HuH-7 (cell line): ENCODE measurements around the gene RYR2.
"Not testable (repeated sequence)": the region's sequence is repeated elsewhere in the genome, so short reads cannot be mapped to it uniquely, and the experiment has no call there.

Source experiments
- DNase-seq: peaks from one replicate; pipeline ENCODE4 v3.0.0; 2011; ENCODE audit warnings: low spot score

RYR2 gene

DNA sequence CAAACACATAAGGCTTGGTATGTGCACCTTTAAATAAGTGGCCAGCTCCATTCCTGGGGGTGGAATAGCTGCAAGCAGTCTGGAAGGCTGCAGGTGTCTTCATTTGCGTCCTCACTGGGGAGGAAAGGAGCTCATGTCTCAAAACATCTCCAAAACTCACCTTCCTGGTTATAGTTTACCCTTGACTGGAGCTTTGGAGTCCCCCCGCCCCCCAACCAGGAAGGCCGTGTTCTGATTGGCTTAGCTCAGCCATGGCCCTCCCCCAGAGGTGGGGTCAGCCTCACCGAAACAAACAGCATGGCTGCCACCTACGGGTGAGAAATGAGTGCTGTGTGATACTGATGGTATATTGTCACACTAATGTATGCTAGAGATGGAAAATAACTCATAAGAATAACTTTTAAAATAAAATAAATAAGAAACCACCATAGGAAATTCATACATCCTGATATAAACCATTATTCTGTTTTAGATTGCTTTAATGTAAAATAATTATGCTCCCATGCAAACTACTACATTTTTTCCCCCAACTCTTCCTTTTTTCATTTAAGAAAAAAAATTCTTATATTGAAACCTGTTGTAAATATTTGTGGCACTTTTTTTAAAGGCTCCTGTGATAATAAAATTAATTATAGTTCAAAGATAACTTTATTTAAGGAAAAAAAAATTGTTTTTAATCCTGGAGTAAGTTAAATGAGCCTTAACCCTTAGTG, 757.9 kb downstream of the RYR2 start:
- DNase-seq: peak; percentile 68

DNA sequence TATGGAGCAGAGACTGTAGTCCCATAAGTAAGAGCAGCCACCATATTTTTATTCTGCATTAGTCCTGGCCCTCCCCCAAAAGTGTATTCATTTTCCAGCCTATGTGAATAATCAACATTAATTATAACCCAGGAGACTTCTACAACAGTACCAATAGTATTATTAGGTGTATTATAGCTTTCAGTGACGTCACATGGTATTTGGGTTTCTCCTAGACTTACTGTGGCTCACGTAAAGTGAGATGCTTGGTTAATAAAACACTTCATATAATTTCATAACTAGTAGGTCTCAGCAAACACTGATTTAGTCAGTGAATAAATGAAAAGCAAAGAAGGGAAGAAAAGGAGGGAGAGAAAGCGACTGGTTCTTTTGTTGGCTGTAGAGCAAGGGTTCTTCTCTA, 762.5 kb downstream of the RYR2 start:
- no peak for DNase-seq

DNA sequence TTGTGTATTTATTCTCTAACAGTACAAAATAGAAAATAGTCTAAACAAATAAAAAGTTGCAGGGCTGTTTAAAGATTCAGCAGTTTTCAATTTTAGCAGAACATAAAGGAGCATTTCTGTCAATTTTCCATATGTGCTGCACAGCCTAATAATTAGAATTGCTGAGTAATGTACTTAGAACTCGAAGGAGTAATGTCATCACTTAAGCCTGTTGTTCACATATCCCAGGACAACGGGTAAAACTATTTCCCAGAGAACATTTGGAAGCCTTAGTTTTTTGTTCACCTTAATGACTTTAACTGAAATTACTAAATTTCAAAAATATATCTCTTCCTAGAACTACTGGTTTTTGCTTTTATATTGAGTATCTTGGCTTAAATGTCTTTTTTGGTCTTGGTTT, 767.1 kb downstream of the RYR2 start:
- no peak for DNase-seq

DNA sequence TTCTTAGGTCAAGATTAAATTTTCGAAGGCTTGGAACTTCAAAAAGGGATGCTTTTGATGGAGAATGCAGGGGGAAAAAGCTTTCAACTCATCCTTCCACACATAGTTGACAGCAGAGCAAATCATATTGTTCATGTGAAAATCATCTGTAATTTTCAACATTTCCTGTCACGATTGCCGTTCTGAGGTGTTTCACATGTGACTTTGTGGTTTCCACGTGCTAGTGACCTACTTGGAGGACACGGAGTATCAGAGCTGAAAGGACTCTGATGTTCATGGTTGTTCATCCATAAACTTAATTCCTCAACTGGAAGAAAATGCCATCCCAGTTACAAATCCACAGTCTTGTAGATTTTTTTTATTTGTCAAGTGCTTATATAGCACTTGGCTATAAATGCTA, 769.6 kb downstream of the RYR2 start:
- no peak for DNase-seq

DNA sequence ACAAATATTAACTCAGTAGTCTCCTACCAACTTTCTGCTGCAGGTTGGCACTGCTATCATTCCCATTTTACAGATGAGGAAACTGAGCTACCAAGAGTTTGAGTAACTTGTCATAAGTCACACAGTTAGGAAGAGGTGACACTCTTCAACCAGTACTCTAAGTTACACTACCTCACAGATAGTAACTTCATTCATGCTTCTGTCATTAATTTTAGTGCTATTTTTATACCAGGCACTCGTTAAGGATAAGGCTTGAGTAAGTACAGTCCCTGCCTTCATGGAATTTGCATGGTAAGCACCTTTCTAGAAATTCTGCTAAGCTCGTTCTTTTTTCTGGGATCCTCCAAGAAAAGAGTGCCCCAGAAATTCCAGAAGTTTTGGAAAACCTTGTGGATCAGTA, 770.1 kb downstream of the RYR2 start:
- DNase-seq: no peak

DNA sequence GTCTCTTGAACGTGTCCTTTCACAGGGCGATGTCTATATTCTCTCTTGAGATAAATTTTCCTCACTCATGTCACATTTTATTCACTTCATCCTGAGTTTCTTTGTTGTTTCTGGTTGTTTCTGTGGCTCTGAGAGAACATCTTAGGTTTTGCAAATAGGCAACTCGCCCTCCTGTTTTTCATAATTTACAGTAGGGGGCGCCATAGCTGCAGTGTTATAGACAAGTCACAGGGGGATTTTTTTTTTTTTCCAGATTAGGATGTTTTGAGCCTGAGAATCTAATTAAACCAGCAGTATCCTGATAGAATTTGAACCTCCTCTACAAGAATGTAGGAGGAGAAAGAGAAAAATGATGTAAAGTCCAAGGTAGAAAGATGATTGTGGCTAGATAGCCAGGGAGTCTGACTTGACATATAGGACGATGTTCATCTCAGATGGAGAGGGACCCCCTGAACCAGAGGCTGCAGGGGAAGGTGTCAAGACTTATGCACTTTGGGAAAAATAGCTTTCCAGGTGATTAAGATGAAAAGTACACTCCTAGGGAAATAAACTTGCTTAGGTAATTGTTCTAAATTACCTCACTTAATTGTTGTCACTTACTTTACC, 772.4 kb downstream of the RYR2 start:
- DNase-seq: no peak

DNA sequence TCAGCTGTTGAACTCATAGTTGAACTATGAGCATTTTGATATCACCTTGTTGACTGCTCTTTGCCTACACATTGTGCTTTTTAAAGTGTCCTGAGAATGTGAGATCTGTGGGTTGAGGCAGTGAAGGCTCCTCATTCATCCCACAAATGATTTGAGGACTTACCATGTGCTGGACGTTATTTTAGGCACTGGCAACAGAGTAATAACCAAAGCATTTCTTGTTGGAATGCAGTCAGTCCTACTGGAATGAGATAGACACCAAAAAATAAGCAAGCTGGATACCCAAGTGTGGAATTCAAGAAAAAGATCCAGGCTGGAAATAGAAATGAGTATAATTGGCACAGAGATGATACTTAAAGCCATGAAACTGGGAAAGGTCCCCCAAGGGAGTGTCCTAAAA, 775.3 kb downstream of the RYR2 start:
- no peak for DNase-seq

DNA sequence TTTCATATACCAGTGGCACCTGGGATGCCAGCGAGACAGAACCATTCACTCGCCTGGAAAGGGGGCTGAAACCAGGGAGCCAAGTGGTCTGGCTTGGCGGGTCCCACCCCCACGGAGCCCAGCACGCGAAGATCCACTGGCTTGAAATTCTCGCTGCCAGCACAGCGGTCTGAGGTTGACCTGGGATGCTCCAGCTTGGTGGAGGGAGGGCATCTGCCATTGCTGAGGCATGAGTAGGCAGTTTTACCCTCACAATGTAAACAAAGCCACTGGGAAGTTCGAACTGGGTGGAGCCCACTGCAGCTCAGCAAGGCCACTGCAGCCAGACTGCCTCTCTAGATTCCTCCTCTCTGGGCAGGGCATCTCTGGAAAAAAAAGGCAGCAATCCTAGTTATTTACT, 778.6 kb downstream of the RYR2 start:
- DNase-seq: not testable (repeated sequence)

DNA sequence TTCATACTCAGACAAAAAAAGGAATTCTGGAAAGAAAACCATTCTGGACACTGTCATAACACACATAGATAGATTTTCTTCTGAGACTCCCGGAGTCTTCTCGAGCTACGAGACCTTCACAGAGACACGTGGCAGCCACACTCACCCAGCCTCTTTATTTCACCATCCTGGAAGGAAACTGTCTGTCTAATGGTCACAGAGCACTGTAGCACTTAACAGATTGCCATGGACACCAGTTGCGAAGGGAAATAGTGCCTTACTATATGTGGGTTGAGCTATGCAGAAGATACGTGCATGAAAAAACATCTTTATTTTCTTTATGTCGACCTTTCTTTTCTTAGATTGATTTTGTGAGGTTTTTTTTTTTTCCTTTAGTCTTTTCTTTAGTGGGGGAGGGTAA, 790.9 kb downstream of the RYR2 start:
- DNase-seq: no peak

DNA sequence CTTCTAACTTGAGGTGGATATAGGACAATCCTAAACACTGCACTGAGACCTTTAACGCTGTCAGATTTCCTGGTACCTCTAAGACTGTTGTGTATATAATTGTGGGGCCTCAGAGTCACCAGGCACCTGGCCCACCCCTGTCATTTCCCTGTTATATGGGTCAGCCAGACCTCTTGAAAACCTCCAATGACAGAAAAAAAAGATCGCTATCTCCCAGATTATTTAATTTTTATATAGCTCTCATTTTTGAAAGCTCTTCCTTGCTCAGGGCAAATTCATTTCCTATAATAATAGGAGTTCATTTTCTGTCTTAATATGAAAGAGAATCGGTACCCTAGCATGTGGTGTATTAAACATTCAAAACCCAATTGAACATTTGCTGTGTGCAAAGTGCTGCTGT, 792.1 kb downstream of the RYR2 start:
- DNase-seq: no peak

DNA sequence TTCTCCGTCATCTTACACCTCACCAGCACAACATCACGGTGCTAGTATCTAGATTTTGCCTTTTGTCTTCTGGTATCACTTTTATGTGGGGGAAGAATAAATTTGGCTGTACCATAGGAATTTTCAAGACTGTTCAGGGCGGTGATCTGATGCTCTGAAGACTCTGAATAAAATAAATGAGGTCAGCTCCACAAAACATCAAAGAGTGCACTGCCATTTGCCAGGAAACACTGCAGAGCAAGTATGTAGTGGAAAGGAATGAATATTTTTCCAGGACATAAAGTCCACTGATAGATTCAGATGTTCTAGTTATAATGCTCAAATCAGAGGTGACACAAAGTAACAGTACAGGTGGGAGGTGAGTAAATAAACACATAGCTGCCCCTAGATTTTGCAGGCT, 792.5 kb downstream of the RYR2 start:
- DNase-seq: no peak

DNA sequence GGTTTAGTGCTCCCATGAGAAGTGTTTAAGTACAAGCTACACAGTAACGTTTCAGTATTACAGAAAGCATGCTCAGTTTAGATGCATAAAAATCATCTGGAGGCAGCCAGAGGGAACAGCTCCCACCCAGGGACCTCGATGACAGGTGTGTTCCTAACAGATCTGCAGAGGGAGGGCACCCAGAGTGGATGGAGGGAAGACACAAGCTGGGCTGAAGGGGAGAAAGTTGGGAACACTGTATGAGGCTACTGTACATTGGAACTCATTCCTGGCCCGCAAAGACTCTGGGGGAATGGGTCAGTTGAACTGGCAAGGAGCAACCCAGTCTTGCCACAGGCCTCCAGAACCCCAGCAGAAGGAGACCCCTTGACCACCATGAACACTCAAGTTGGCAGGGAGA, 796.3 kb downstream of the RYR2 start:
- no peak for DNase-seq

DNA sequence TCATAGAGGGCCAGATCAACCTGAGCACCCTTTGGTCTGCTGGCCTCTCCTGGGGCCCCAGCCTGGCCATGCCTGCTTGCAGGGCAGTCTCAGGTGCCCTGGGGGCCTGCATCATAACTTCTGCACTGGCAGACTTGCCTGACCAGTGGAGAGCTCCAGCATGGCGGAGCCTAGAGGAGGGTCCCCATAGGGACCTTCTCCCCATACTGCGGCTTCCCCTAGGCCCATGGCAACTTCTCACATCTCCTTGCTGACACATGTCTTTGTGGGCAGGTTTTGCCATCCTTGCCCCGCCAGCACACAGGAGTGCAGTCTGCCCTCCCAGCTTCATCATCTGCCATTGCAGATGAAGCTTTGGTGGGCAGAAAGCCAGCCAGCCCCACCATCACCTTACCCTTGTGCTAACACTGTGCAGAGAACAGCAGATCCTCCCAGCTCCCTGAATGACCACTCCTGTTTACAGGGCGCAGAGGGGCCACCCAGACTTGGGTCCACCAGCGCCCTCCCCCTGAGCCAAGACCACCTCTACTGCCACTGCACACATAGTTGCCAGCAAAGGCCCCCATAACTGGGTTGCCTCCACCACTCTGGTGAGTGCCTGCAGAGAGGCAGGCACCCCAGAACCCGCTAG, 797.0 kb downstream of the RYR2 start:
- DNase-seq: no peak

DNA sequence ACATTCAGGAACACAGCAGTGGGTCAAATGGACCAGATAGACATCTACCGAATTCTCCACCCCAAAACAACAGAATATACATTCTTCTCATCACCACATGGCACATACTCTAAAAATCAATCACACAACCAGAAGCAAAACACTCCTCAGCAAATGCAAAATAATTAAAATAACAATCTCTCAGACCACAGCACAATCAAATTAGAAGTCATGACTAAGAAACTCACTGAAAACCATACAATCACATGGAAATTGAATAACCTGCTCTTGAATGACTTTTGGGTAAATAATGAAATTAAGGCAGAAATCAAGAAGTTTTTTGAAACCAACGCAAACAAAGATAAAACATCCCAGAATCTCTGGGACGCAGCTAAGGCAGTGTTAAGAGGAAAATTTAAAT, 799.5 kb downstream of the RYR2 start:
- DNase-seq: no peak

DNA sequence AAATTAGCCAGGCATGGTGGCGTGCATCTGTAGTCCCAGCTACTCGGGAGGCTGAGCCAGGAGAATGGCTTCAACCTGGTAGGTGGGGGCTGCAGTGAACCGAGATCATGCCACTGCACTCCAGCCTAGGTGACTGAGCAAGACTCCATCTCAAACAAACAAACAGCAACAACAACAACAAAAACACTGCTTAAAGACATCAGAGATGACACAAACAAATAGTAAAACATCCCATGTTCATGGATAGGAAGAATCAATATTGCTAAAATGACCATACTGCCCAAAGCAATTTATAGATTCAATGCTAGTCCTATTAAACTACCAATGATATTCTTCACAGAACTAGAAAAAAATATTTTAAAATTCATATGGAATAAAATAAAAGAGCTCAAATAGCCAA, 801.5 kb downstream of the RYR2 start:
- not testable (repeated sequence) for DNase-seq

DNA sequence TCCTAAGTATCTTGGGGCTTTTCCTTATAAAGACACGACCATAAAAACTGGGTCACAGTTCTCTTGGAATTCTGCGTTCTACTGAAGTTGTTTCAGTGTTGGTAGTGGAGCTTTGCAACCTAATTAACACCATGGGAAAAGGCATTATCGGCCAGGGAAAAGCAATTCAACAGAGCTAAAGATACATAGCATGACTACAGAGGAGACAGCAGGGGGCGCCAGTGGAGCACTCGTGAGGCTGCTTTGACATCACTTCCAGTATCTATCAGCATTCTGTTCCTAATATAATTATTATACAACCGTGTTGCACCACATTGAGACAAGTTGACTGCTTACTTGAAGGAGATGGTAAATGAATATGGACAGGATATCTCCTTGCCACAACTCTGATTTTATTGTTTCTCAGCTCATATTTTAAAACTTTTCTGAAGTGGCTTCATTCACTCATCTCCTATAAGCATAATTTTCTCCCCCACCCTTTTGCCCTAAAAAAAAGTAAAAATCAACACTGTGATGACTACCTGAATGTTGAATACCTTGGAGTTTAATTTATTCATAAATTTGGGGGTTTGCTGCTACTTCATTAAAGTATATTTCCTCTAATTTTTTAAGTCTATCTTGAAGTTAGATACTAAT, 809.3 kb downstream of the RYR2 start:
- DNase-seq: peak; percentile 20

DNA sequence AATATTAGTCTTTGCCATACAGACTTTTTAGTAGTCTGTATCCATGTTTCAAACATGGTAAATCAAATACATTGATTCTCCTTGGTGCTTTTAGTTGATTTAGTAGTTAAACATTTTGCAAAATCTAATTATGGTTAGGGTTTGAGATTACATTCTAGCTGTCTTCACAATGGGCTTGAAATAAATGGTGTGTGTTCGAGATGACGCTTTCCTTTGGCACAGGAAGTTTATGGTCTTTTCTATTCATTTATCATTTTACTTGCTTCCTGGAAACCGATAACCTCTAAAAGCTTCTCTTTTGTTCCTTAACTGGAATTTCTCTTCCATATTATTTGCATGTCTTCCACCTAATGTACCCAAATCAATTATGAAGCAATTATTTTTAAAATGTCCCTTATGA, 810.4 kb downstream of the RYR2 start:
- no peak for DNase-seq

DNA sequence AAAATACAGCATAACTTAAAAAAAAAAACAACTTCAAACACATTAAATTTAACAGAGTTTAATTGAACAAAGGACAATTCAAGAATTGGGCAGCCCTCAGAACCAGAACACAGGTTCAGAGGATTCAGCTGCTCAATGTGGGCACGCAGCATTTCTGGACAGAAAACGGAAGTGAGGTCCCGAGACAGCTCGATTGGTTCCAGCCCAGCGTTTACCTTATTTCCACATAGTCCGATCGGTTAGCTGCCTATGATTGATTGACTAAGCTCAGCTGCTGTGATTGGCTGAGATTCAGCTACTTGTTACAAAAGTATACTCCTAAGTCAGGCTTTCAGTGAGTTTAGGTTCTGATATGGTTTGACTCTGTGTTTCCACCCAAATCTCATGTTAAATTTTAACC, 815.5 kb downstream of the RYR2 start:
- DNase-seq: no peak

DNA sequence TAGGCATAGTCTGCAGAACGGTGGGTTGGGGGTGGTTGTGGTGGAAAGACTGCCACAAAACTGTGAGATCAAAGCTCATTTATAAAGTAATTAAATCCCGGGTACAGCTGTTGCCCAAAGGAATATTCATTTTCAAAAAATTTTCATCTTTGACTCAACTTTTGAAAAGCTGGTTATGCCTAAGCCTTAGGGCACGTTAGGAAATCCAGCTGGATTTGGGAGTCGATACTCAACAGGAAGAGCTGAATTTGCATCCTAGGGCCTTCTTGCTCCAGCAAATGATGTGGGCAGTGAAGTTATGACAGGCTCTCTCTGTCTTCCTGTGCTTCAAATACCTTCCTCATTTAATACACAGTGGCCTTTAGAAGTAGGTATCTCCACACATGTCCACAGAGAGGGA, 817.0 kb downstream of the RYR2 start:
- no peak for DNase-seq

DNA sequence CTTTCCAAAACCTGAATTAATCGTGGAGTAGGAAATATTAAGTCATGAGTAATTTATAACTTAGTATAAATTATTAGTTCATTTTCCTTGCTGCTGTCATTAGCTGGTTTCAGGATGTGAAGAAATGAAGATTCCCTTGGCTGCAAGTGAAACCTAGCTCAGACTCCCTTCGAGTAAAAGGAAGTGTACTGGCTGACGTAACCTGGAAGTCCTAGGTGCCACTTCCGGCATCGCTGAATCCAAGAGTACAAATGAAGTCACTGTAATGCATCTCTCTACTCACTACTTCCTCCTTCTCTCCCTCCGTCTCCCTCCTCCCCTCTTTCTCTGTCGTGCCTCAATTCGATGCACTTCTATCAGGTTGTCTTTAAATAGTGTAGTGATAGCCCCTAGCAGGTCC, 820.0 kb downstream of the RYR2 start:
- no peak for DNase-seq

DNA sequence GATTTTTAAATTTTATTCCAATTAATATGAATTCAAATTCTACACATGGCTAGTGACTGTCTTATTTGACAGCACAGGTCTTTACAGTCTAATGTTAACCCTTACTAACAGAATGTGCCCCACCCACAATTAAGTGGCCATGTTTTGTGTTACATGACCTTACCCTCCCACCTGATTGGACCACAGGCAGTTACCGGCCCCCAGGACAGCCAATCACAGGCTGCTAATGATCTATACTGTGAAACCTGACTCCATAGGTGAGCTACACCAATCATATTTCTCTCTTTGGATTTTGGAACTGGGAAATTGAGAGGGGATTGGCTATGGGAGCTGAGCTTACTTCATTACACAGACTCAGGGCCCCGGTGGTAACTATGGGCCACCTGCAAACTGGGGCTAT, 821.2 kb downstream of the RYR2 start:
- no peak for DNase-seq

DNA sequence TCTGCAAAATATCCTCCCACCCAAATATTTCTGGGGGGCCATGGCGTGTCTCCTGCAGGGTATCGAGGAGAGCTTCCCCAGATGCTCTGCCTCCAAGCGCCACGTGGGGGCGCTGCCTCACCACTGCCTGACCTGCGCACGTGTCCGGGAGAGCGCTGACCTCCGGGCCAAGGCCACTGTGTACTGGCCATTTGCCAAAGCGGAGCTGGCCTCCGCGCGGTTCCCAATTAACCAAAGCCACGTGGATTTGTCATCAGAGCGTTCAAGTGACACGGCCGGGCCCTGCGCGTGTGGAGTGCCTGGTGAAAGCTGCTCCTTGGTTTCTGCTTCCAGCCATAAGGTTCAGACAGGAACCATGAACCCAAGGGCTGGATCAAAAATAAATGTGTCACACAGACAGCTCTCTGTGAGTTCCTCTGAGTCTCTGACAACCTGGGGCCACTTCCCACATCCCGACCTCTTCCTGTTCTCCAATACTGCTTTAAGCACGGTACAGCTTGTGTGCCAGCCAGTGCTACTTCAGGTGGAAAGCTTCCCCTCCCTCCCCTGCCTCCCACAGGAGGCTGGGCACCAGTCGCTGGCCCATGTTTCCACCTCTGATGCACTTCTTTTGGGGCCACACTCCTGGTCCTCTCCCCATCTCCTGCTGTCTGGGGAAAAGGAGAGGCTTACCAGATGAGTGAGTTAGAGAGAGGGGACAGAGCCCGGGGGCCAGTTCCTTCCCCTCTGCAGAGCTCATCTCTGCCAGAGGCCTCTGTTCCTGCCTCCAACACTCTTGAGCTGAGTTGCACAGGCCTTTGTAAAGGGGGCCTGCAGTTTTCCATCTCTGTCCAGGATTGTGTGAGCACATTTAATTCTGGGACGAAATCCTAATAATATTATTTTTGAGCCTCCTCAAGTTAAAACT, 822.6 kb downstream of the RYR2 start:
- DNase-seq: peak; percentile 65
